HCT116 (cell line): ENCODE measurements around the gene VPS26A.

Experiments used
- CTCF ChIP-seq, 3 experiments: fragments of 200-600 bp in 1 of 3; sonication (generic) in 1 of 3; IDR thresholded peaks in 2 of 3; conservative IDR thresholded peaks in 1 of 3; 2 replicates each; pipeline ENCODE4 v1.5.1; 2012 to 2017; ENCODE audit warnings: low read depth in 2 of 3, low read length in 2 of 3, antibody characterized with exemption in 1 of 3, borderline replicate concordance in 1 of 3, control low read depth in 1 of 3, mild to moderate bottlenecking in 1 of 3, mixed read lengths in 1 of 3, mixed run types in 1 of 3, moderate library complexity in 1 of 3; ENCODE audit not compliant: insufficient read depth in 1 of 3
- EZH2 ChIP-seq: fragments of 200-600 bp; sonication (generic); IDR thresholded peaks from 2 replicates; pipeline ENCODE4 v1.6.1; 2017; ENCODE audit warnings: antibody characterized with exemption, mixed run types
- EZH2phosphoT487 ChIP-seq: fragments of 200-600 bp; IDR thresholded peaks from 2 replicates; pipeline ENCODE4 v1.6.1; 2018; ENCODE audit warnings: antibody characterized with exemption, borderline replicate concordance
- JUND ChIP-seq: IDR thresholded peaks from 2 replicates; pipeline ENCODE4 v1.6.1; 2012
- MAX ChIP-seq: IDR thresholded peaks from 2 replicates; pipeline ENCODE4 v1.6.1; 2012
- POLR2A ChIP-seq: IDR thresholded peaks from 2 replicates; pipeline ENCODE4 v1.7.0; 2011; ENCODE audit warnings: borderline replicate concordance; ENCODE audit not compliant: insufficient read depth, insufficient read length; ENCODE audit errors: extremely low read depth
- POLR2AphosphoS5 ChIP-seq: IDR thresholded peaks from 2 replicates; pipeline ENCODE4 v1.6.1; 2011; ENCODE audit warnings: mild to moderate bottlenecking, low read depth, low read length, moderate library complexity
- REST ChIP-seq: IDR thresholded peaks from 2 replicates; pipeline ENCODE4 v1.6.1; 2012; ENCODE audit warnings: low read depth
- SIN3A ChIP-seq: IDR thresholded peaks from 2 replicates; pipeline ENCODE4 v1.6.1; 2012; ENCODE audit warnings: low read depth
- SRF ChIP-seq: IDR thresholded peaks from 2 replicates; pipeline ENCODE4 v1.6.1; 2012; ENCODE audit warnings: low read depth
- YY1 ChIP-seq: IDR thresholded peaks from 2 replicates; pipeline ENCODE4 v1.6.1; 2011; ENCODE audit warnings: low read length, low read depth, moderate library complexity, mild to moderate bottlenecking; ENCODE audit not compliant: insufficient replicate concordance; ENCODE audit errors: extremely low read depth
- ZFX ChIP-seq: fragments of 450-650 bp; IDR thresholded peaks from 2 replicates; pipeline ENCODE4 v1.6.1; 2017
- ZNF274 ChIP-seq: fragments of 200-500 bp; sonication (Bioruptor generic); IDR thresholded peaks from 2 replicates; pipeline ENCODE4 v1.6.1; 2014; ENCODE audit warnings: mild to moderate bottlenecking, low read depth, low read length, inconsistent platforms

- TF ChIP-seq EZH2 (no peak), POLR2A (no peak), POLR2AphosphoS5 (no peak), YY1 (no peak), CTCF (IDR thresholded peaks at IDR 0.05 in 2 of 3, conservative IDR thresholded peaks at IDR 0.05 in 1 of 3; ENCODE audit: borderline replicate concordance in 1 of 3, insufficient read depth in 1 of 3, low read depth in 2 of 3, low read length in 2 of 3) (no peak), ZFX (no peak), SRF (no peak), SIN3A (no peak), MAX (no peak), EZH2phosphoT487 (no peak), REST (no peak), ZNF274 (no peak), JUND (no peak)
These were observed 18.8 kb upstream of the VPS26A start for GRCh38 chr10:69104994-69105790.
